Measurements from ENCODE around the gene NIN.

- TF ChIP-seq POLR2A (IDR thresholded peaks at IDR 0.05) = no peak
- TF ChIP-seq, protein P1, sequence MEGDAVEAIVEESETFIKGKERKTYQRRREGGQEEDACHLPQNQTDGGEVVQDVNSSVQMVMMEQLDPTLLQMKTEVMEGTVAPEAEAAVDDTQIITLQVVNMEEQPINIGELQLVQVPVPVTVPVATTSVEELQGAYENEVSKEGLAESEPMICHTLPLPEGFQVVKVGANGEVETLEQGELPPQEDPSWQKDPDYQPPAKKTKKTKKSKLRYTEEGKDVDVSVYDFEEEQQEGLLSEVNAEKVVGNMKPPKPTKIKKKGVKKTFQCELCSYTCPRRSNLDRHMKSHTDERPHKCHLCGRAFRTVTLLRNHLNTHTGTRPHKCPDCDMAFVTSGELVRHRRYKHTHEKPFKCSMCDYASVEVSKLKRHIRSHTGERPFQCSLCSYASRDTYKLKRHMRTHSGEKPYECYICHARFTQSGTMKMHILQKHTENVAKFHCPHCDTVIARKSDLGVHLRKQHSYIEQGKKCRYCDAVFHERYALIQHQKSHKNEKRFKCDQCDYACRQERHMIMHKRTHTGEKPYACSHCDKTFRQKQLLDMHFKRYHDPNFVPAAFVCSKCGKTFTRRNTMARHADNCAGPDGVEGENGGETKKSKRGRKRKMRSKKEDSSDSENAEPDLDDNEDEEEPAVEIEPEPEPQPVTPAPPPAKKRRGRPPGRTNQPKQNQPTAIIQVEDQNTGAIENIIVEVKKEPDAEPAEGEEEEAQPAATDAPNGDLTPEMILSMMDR (IDR thresholded peaks at IDR 0.05) = no peak
These were observed 22.9 kb upstream of the NIN start for GRCh38 chr14:50853891-50854290.
